K562 (cell line): Measurements from ENCODE around the gene CEP85L. TPM values are rescaled to one million over a fixed set of nuclear protein-coding genes. Genes with fewer than 3 reads are reported as not detected.

Experiments used
- CXXC5 ChIP-seq: fragments of 250-450 bp; sonication (Bioruptor Pico); IDR thresholded peaks from 2 replicates; pipeline ENCODE4 v1.8.0; 2022; ENCODE audit warnings: inconsistent platforms, mild to moderate bottlenecking, moderate library complexity
- DPF2 ChIP-seq: fragments of 450-650 bp; IDR thresholded peaks from 2 replicates; pipeline ENCODE4 v1.6.1; 2016
- GATA2 ChIP-seq: sonication (generic); formaldehyde crosslinking; IDR thresholded peaks from 2 replicates; pipeline ENCODE4 v1.4.0; 2020; ENCODE audit warnings: mild to moderate bottlenecking, missing genetic modification reagents
- MAFK ChIP-seq: IDR thresholded peaks from 2 replicates; pipeline ENCODE4 v1.6.1; 2011; ENCODE audit warnings: low read length, improper control_type of control experiment
- MEIS2 ChIP-seq: fragments of 450-650 bp; IDR thresholded peaks from 2 replicates; pipeline ENCODE4 v1.6.1; 2014; ENCODE audit warnings: mild to moderate bottlenecking; ENCODE audit not compliant: partially characterized antibody
- NFYB ChIP-seq: IDR thresholded peaks from 2 replicates; pipeline ENCODE4 v1.6.1; 2011; ENCODE audit warnings: mild to moderate bottlenecking, moderate library complexity; ENCODE audit not compliant: insufficient read length; ENCODE audit errors: extremely low read depth
- PHF21A ChIP-seq: fragments of 450-650 bp; IDR thresholded peaks from 2 replicates; pipeline ENCODE4 v1.6.1; 2017; ENCODE audit warnings: low read depth, borderline replicate concordance
- RAD51 ChIP-seq: fragments of 450-650 bp; IDR thresholded peaks from 2 replicates; pipeline ENCODE4 v1.7.1; 2016; ENCODE audit warnings: low read depth, mild to moderate bottlenecking, borderline replicate concordance
- RBM15 ChIP-seq: fragments of 200-400 bp; formaldehyde crosslinking; IDR thresholded peaks from 2 replicates; pipeline ENCODE4 v1.6.1; 2018; ENCODE audit warnings: mild to moderate bottlenecking, low read length, moderate library complexity; ENCODE audit not compliant: insufficient read depth
- RFX5 ChIP-seq: IDR thresholded peaks from 2 replicates; pipeline ENCODE4 v1.6.1; 2011; ENCODE audit warnings: low read depth, mild to moderate bottlenecking, improper control_type of control experiment, low read length
- SMC3 ChIP-seq: conservative IDR thresholded peaks from 2 replicates; pipeline ENCODE4 v1.6.1; 2011; ENCODE audit warnings: low read depth, low read length, improper control_type of control experiment; ENCODE audit not compliant: insufficient read depth
- TAF7 ChIP-seq: fragments of 450-650 bp; IDR thresholded peaks from 2 replicates; pipeline ENCODE4 v1.6.1; 2016; ENCODE audit warnings: missing genetic modification characterization, missing compliant biosample characterization
- TEAD1 ChIP-seq, 2 experiments: fragments of 450-650 bp in 1 of 2; sonication (generic) in 1 of 2; formaldehyde crosslinking; IDR thresholded peaks; 2 replicates each; pipeline versions ENCODE4 v1.4.0 to v1.8.0; 2020 to 2022; ENCODE audit warnings: mild to moderate bottlenecking in 2 of 2, missing genetic modification reagents in 1 of 2
- TEAD4 ChIP-seq, 2 experiments: sonication (generic) in 1 of 2; formaldehyde crosslinking in 1 of 2; IDR thresholded peaks; 2 replicates each; pipeline versions ENCODE4 v1.6.1 to v1.8.0; 2012 to 2022; ENCODE audit warnings: borderline replicate concordance in 1 of 2, inconsistent platforms in 1 of 2, low read length in 1 of 2, mild to moderate bottlenecking in 1 of 2, missing genetic modification reagents in 1 of 2
- ZKSCAN3 ChIP-seq: fragments of 250-450 bp; sonication (Bioruptor Pico); IDR thresholded peaks from 2 replicates; pipeline ENCODE4 v1.4.0; 2020
- ZNF197 ChIP-seq: fragments of 200-800 bp; sonication (Bioruptor generic); IDR thresholded peaks from 2 replicates; pipeline ENCODE4 v1.6.1; 2016; ENCODE audit warnings: low read depth, missing genetic modification characterization, missing compliant biosample characterization
- polyA plus RNA-seq, 8 experiments: library from polyadenylated mRNA; depleted of rRNA in 4 of 8; stranded (reverse) in 5 of 8; unstranded in 3 of 8; fragments of >200 nt; fragmentation: Nextera tagmentation in 2 of 8; fragmentation: Illumina TruSeq in 1 of 8; extraction: Ambion mirVana in 2 of 8; extraction: Trizol in 1 of 8; gene quantifications; 2 replicates each; pipeline versions ENCODE4 v1.2.1 to v1.2.3, GENCODE V29; 2011 to 2014; ENCODE audit warnings: inconsistent platforms in 1 of 8, missing spikeins in 1 of 8
- total RNA-seq, 7 experiments: library from RNA; depleted of rRNA in 6 of 7; stranded (reverse); fragments of >200 nt in 6 of 7; fragmentation: Illumina TruSeq in 2 of 7; extraction: Trizol in 2 of 7; gene quantifications; 2 replicates each; pipeline versions ENCODE4 v1.2.1 to v1.2.3, GENCODE V29; 2011 to 2021; ENCODE audit warnings: low replicate concordance in 1 of 7
- TF ChIP-seq, protein P1 (sequence below): fragments of 250-450 bp; sonication (Bioruptor Pico); IDR thresholded peaks from 2 replicates; pipeline ENCODE4 v1.8.0; 2021; ENCODE audit warnings: moderate library complexity, mild to moderate bottlenecking, inconsistent platforms
- TF ChIP-seq, protein P2 (sequence below): fragments of 450-650 bp; formaldehyde crosslinking; IDR thresholded peaks from 2 replicates; pipeline ENCODE4 v1.4.0; 2022; ENCODE audit warnings: missing genetic modification characterization
- TF ChIP-seq, protein P3 (sequence below): fragments of 450-650 bp; IDR thresholded peaks from 2 replicates; pipeline ENCODE4 v1.6.1; 2018; ENCODE audit warnings: mild to moderate bottlenecking, low read depth; ENCODE audit not compliant: partially characterized antibody

The CEP85L gene
- total and polyA plus RNA-seq, 9 of the 15 experiments (the other 6 are each of a cell fraction or from before 2014, with no cell fraction given), result 4.5 to 15.8 (median 8.3) TPM

GRCh38 chr6:118668761-118669385 is 17.5 kb upstream of the CEP85L start (continued):
- no peak for TF ChIP-seq CXXC5
- TF ChIP-seq MEIS2, result peak; percentile 15
- TF ChIP-seq TAF7, result no peak
- TF ChIP-seq TEAD4 (IDR thresholded peaks at IDR 0.05; ENCODE audit: low read length), result peak; percentile 83
- TF ChIP-seq TEAD4 (CRISPR knock-in tag; IDR thresholded peaks at IDR 0.05; ENCODE audit: borderline replicate concordance), result no peak
- no peak for TF ChIP-seq RBM15
- TF ChIP-seq TEAD1 (CRISPR knock-in tag; IDR thresholded peaks at IDR 0.05), result peak in 1 of 2 experiments; percentile 94; a peak in 2 of 4 replicates
- TF ChIP-seq MAFK, result no peak
- no peak for TF ChIP-seq RAD51
- TF ChIP-seq GATA2, result no peak
- no peak for TF ChIP-seq ZKSCAN3
- TF ChIP-seq RFX5, result no peak
- TF ChIP-seq PHF21A, result no peak
- TF ChIP-seq DPF2, result no peak
- TF ChIP-seq, protein P1, sequence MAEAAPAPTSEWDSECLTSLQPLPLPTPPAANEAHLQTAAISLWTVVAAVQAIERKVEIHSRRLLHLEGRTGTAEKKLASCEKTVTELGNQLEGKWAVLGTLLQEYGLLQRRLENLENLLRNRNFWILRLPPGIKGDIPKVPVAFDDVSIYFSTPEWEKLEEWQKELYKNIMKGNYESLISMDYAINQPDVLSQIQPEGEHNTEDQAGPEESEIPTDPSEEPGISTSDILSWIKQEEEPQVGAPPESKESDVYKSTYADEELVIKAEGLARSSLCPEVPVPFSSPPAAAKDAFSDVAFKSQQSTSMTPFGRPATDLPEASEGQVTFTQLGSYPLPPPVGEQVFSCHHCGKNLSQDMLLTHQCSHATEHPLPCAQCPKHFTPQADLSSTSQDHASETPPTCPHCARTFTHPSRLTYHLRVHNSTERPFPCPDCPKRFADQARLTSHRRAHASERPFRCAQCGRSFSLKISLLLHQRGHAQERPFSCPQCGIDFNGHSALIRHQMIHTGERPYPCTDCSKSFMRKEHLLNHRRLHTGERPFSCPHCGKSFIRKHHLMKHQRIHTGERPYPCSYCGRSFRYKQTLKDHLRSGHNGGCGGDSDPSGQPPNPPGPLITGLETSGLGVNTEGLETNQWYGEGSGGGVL (CRISPR knock-in tag), result no peak
- TF ChIP-seq SMC3, result no peak
- TF ChIP-seq, protein P2, sequence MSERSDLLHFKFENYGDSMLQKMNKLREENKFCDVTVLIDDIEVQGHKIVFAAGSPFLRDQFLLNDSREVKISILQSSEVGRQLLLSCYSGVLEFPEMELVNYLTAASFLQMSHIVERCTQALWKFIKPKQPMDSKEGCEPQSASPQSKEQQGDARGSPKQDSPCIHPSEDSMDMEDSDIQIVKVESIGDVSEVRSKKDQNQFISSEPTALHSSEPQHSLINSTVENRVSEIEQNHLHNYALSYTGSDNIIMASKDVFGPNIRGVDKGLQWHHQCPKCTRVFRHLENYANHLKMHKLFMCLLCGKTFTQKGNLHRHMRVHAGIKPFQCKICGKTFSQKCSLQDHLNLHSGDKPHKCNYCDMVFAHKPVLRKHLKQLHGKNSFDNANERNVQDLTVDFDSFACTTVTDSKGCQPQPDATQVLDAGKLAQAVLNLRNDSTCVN (CRISPR knock-in tag), result no peak
- no peak for TF ChIP-seq NFYB
- no peak for TF ChIP-seq ZNF197 (CRISPR knock-in tag)
- TF ChIP-seq, protein P3, sequence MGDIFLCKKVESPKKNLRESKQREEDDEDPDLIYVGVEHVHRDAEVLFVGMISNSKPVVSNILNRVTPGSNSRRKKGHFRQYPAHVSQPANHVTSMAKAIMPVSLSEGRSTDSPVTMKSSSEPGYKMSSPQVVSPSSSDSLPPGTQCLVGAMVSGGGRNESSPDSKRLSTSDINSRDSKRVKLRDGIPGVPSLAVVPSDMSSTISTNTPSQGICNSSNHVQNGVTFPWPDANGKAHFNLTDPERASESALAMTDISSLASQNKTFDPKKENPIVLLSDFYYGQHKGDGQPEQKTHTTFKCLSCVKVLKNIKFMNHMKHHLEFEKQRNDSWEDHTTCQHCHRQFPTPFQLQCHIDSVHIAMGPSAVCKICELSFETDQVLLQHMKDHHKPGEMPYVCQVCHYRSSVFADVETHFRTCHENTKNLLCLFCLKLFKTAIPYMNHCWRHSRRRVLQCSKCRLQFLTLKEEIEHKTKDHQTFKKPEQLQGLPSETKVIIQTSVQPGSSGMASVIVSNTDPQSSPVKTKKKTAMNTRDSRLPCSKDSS, result no peak
